ENCODE results near the gene TMEM131. TPM values are rescaled to one million over a fixed set of nuclear protein-coding genes. Genes with fewer than 3 reads are reported as not detected.

TMEM131 gene
- total and polyA plus RNA-seq, 10 of the 15 experiments (the other 5 are each of a cell fraction or from before 2014, with no cell fraction given) = 6.0 to 48.2 (median 23.2) TPM

DNA sequence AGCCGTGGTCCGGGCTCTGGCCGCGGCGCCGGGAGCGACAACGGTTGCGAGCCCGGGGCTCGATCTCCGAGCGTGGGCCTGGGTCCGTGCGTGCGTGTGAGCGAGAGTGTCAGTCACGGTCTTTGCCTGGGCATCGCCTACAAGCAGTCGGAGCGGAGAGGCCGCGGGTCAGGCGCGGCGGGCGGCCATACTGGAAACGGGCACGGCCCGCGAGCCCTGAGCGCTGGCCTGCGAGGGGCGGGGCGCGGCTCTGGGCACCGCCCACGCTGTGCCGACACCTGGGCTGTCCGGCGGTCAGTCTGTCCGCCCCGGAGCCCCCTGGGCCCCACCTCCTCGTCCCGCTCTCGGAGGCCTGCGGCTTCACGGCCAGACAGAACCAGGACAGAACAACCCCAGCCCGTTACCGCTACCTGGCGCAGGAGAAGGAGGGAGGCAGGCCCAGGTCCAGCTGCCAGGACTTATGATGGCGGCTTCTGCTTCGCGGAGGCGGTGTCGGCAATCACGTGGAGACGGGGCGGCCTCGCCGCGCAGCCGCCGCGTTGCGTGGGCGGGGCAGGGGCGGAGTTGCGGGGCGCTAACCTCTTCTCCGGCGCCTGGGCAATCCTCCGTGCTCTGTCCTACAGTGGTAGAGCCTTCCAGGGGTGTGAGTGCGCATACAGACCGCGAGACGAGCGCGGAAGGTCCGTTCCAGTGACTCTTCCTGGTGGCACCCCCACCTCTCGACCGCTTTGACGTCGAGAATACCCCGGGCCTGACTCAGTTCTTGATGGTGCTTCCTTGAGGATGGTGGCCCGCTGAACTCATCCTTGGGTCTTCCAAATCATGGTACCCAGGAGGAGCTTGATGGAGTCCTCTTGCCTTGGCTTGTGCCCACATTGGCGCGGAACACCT, at the start of gene TMEM131 (continued):
- TF ChIP-seq, protein P1, sequence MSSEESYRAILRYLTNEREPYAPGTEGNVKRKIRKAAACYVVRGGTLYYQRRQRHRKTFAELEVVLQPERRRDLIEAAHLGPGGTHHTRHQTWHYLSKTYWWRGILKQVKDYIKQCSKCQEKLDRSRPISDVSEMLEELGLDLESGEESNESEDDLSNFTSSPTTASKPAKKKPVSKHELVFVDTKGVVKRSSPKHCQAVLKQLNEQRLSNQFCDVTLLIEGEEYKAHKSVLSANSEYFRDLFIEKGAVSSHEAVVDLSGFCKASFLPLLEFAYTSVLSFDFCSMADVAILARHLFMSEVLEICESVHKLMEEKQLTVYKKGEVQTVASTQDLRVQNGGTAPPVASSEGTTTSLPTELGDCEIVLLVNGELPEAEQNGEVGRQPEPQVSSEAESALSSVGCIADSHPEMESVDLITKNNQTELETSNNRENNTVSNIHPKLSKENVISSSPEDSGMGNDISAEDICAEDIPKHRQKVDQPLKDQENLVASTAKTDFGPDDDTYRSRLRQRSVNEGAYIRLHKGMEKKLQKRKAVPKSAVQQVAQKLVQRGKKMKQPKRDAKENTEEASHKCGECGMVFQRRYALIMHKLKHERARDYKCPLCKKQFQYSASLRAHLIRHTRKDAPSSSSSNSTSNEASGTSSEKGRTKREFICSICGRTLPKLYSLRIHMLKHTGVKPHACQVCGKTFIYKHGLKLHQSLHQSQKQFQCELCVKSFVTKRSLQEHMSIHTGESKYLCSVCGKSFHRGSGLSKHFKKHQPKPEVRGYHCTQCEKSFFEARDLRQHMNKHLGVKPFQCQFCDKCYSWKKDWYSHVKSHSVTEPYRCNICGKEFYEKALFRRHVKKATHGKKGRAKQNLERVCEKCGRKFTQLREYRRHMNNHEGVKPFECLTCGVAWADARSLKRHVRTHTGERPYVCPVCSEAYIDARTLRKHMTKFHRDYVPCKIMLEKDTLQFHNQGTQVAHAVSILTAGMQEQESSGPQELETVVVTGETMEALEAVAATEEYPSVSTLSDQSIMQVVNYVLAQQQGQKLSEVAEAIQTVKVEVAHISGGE (CRISPR knock-in tag; IDR thresholded peaks at IDR 0.05) = no peak
- TF ChIP-seq TARDBP (IDR thresholded peaks at IDR 0.05; ENCODE audit: borderline replicate concordance) (peak; percentile 42; the same call in 1 of the 2 replicates), PAX8 (IDR thresholded peaks at IDR 0.05) (no peak), RFX5 (IDR thresholded peaks at IDR 0.05; ENCODE audit: low read depth, low read length) (0 out of 2 replicates have a peak, but pooled peaks have one; percentile 12), SUZ12 (IDR thresholded peaks at IDR 0.05; ENCODE audit: unreplicated experiment) (no peak), EP300 (IDR thresholded peaks at IDR 0.05; ENCODE audit: borderline replicate concordance in 1 of 2, control insufficient read depth in 1 of 2, low read depth in 2 of 2, low read length in 2 of 2) (peak in 1 of 2 experiments; percentile 5; a peak in 1 of 4 replicates), LARP7 (IDR thresholded peaks at IDR 0.05) (peak; percentile 85), SREBF1 (IDR thresholded peaks at IDR 0.05; ENCODE audit: low read length) (no peak), SUPT20H (IDR thresholded peaks at IDR 0.05; ENCODE audit: borderline replicate concordance, control insufficient read depth, low read depth, low read length) (no peak), ETV6 (conservative IDR thresholded peaks at IDR 0.05 in 1 of 2, IDR thresholded peaks at IDR 0.05 in 1 of 2; ENCODE audit: borderline replicate concordance in 1 of 2, low read depth in 1 of 2) (no peak), SMAD1 (IDR thresholded peaks at IDR 0.05; ENCODE audit: low read depth, partially characterized antibody) (no peak), CREB1 (IDR thresholded peaks at IDR 0.05; ENCODE audit: low read depth) (peak; percentile 86), STAT3 (IDR thresholded peaks at IDR 0.05; ENCODE audit: low read depth, low read length) (no peak)
- TF ChIP-seq, protein P2, sequence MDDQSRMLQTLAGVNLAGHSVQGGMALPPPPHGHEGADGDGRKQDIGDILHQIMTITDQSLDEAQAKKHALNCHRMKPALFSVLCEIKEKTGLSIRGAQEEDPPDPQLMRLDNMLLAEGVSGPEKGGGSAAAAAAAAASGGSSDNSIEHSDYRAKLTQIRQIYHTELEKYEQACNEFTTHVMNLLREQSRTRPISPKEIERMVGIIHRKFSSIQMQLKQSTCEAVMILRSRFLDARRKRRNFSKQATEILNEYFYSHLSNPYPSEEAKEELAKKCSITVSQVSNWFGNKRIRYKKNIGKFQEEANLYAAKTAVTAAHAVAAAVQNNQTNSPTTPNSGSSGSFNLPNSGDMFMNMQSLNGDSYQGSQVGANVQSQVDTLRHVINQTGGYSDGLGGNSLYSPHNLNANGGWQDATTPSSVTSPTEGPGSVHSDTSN (IDR thresholded peaks at IDR 0.05; ENCODE audit: insufficient replicate concordance, low read depth, low read length) = peak; percentile 40
- TF ChIP-seq, protein P3, sequence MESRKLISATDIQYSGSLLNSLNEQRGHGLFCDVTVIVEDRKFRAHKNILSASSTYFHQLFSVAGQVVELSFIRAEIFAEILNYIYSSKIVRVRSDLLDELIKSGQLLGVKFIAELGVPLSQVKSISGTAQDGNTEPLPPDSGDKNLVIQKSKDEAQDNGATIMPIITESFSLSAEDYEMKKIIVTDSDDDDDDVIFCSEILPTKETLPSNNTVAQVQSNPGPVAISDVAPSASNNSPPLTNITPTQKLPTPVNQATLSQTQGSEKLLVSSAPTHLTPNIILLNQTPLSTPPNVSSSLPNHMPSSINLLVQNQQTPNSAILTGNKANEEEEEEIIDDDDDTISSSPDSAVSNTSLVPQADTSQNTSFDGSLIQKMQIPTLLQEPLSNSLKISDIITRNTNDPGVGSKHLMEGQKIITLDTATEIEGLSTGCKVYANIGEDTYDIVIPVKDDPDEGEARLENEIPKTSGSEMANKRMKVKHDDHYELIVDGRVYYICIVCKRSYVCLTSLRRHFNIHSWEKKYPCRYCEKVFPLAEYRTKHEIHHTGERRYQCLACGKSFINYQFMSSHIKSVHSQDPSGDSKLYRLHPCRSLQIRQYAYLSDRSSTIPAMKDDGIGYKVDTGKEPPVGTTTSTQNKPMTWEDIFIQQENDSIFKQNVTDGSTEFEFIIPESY (IDR thresholded peaks at IDR 0.05) = no peak
- TF ChIP-seq, protein P4, sequence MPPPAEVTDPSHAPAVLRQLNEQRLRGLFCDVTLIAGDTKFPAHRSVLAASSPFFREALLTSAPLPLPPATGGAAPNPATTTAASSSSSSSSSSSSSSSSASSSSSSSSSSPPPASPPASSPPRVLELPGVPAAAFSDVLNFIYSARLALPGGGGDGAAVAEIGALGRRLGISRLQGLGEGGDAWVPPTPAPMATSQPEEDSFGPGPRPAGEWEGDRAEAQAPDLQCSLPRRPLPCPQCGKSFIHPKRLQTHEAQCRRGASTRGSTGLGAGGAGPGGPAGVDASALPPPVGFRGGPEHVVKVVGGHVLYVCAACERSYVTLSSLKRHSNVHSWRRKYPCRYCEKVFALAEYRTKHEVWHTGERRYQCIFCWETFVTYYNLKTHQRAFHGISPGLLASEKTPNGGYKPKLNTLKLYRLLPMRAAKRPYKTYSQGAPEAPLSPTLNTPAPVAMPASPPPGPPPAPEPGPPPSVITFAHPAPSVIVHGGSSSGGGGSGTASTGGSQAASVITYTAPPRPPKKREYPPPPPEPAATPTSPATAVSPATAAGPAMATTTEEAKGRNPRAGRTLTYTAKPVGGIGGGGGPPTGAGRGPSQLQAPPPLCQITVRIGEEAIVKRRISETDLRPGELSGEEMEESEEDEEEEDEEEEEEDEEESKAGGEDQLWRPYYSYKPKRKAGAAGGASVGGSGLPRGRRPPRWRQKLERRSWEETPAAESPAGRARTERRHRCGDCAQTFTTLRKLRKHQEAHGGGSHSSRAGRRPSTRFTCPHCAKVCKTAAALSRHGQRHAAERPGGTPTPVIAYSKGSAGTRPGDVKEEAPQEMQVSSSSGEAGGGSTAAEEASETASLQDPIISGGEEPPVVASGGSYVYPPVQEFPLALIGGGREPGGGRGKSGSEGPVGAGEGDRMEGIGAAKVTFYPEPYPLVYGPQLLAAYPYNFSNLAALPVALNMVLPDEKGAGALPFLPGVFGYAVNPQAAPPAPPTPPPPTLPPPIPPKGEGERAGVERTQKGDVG (CRISPR knock-in tag; IDR thresholded peaks at IDR 0.05) = no peak

Measured in GM12878 (cell line).